ENCODE measurements around the gene GSTA4.
"Not testable (repeated sequence)": the region's sequence is repeated elsewhere in the genome, so short reads cannot be mapped to it uniquely, and the experiment has no call there.

Gene GSTA4

GRCh38 chr6:52975580-52975979, 19.5 kb downstream of the GSTA4 start:
- no peak for DNase-seq (ENCODE audit: low read depth)

GRCh38 chr6:52972989-52973388, 22.1 kb downstream of the GSTA4 start:
- DNase-seq (ENCODE audit: low read depth) = no peak

- no peak for DNase-seq (ENCODE audit: low read depth)
Observed at GRCh38 chr6:52969359-52969758, 25.7 kb downstream of the GSTA4 start.

GRCh38 chr6:52966101-52966500, 29.0 kb downstream of the GSTA4 start:
- no peak for DNase-seq (ENCODE audit: low read depth)

GRCh38 chr6:52965380-52965779, 29.7 kb downstream of the GSTA4 start:
- DNase-seq (ENCODE audit: low read depth) = no peak

- no peak for DNase-seq (ENCODE audit: low read depth)
Observed at GRCh38 chr6:52964318-52964717, 30.8 kb downstream of the GSTA4 start.

- no peak for DNase-seq (ENCODE audit: low read depth)
Observed at GRCh38 chr6:52962701-52963100, 32.4 kb downstream of the GSTA4 start.

- not testable (repeated sequence) for DNase-seq (ENCODE audit: low read depth)
Observed at GRCh38 chr6:52961022-52961421, 34.1 kb downstream of the GSTA4 start.

- DNase-seq (ENCODE audit: low read depth) = not testable (repeated sequence)
Observed at GRCh38 chr6:52960211-52960610, 34.9 kb downstream of the GSTA4 start.

GRCh38 chr6:52958546-52959255, 36.4 kb downstream of the GSTA4 start:
- no peak for DNase-seq (ENCODE audit: low read depth)

GRCh38 chr6:52955871-52956270, 39.2 kb downstream of the GSTA4 start:
- DNase-seq (ENCODE audit: low read depth) = no peak

GRCh38 chr6:52953911-52954839, 40.9 kb downstream of the GSTA4 start:
- no peak for DNase-seq (ENCODE audit: low read depth)

- DNase-seq (ENCODE audit: low read depth) = no peak
Observed at GRCh38 chr6:52946306-52946705, 48.8 kb downstream of the GSTA4 start.

GRCh38 chr6:52942821-52943220, 52.3 kb downstream of the GSTA4 start:
- not testable (repeated sequence) for DNase-seq (ENCODE audit: low read depth)

GRCh38 chr6:52942221-52942620, 52.9 kb downstream of the GSTA4 start:
- no peak for DNase-seq (ENCODE audit: low read depth)

GRCh38 chr6:52937908-52938307, 57.2 kb downstream of the GSTA4 start:
- DNase-seq (ENCODE audit: low read depth) = no peak

GRCh38 chr6:52933778-52934177, 61.3 kb downstream of the GSTA4 start:
- DNase-seq (ENCODE audit: low read depth) = peak; percentile 16

- DNase-seq (ENCODE audit: low read depth) = no peak
Observed at GRCh38 chr6:52931351-52931750, 63.7 kb downstream of the GSTA4 start.

GRCh38 chr6:52929321-52930164, 65.5 kb downstream of the GSTA4 start:
- DNase-seq (ENCODE audit: low read depth) = peak; percentile 92

Measured in amniotic epithelial cell (primary cell).